PC-3 (cell line): Measurements from ENCODE around the gene FUT6.

Experiments
- EZH2 ChIP-seq: fragments of 300-600 bp; sonication (generic); IDR thresholded peaks from one replicate; pipeline ENCODE4 v1.6.1; 2017; ENCODE audit warnings: antibody characterized with exemption, mild to moderate bottlenecking, low read length; ENCODE audit not compliant: unreplicated experiment
- EZH2phosphoT487 ChIP-seq: fragments of 300-600 bp; sonication (generic); IDR thresholded peaks from 2 replicates; pipeline ENCODE4 v1.6.1; 2018; ENCODE audit warnings: mild to moderate bottlenecking, antibody characterized with exemption, low read length, borderline replicate concordance
- TF ChIP-seq, protein P1 (sequence below): fragments of 300-600 bp; sonication (generic); conservative IDR thresholded peaks from 2 replicates; pipeline ENCODE4 v1.5.1; 2017; ENCODE audit warnings: antibody characterized with exemption, low read depth, mild to moderate bottlenecking, low read length

- TF ChIP-seq, protein P1, sequence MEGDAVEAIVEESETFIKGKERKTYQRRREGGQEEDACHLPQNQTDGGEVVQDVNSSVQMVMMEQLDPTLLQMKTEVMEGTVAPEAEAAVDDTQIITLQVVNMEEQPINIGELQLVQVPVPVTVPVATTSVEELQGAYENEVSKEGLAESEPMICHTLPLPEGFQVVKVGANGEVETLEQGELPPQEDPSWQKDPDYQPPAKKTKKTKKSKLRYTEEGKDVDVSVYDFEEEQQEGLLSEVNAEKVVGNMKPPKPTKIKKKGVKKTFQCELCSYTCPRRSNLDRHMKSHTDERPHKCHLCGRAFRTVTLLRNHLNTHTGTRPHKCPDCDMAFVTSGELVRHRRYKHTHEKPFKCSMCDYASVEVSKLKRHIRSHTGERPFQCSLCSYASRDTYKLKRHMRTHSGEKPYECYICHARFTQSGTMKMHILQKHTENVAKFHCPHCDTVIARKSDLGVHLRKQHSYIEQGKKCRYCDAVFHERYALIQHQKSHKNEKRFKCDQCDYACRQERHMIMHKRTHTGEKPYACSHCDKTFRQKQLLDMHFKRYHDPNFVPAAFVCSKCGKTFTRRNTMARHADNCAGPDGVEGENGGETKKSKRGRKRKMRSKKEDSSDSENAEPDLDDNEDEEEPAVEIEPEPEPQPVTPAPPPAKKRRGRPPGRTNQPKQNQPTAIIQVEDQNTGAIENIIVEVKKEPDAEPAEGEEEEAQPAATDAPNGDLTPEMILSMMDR = no peak
- TF ChIP-seq EZH2phosphoT487 = no peak
- TF ChIP-seq EZH2 = no peak
These were observed 37.5 kb downstream of the FUT6 start for GRCh38 chr19:5801796-5802619.
